ENCODE measurements around the gene FBXO30.

Gene FBXO30

GRCh38 chr6:145787688-145788087 lies 26.9 kb downstream of the FBXO30 start:
- H3K27me3 ChIP-seq (ENCODE audit: control insufficient read depth, insufficient read depth, low read length): no peaks in the 10 kb centered on the region
- no peaks in the 10 kb centered on the region for H3K4me1 ChIP-seq (ENCODE audit: control insufficient read depth, insufficient read depth, low read length)
- no peak overlapping the region for H3K4me3 ChIP-seq (ENCODE audit: low read depth, low read length)
- peaks cover 4% of the 10 kb centered on the region for H3K9me3 ChIP-seq (ENCODE audit: control insufficient read depth, insufficient read depth, low read length)
- H3K36me3 ChIP-seq (ENCODE audit: control insufficient read depth, insufficient read depth, low read length): peaks cover 2% of the 10 kb centered on the region
- H3K9ac ChIP-seq (ENCODE audit: low read depth, low read length): no peak overlapping the region

- Histone ChIP-seq H3K36me3 (ENCODE audit: control insufficient read depth, insufficient read depth, low read length) (no peaks in the 10 kb centered on the region), H3K27me3 (ENCODE audit: control insufficient read depth, insufficient read depth, low read length) (no peaks in the 10 kb centered on the region), H3K9ac (ENCODE audit: low read depth, low read length) (no peak overlapping the region), H3K4me1 (ENCODE audit: control insufficient read depth, insufficient read depth, low read length) (no peaks in the 10 kb centered on the region), H3K9me3 (ENCODE audit: control insufficient read depth, insufficient read depth, low read length) (no peaks in the 10 kb centered on the region), H3K4me3 (ENCODE audit: low read depth, low read length) (no peak overlapping the region)
Observed at GRCh38 chr6:145784683-145785082, 29.9 kb downstream of the FBXO30 start.

- Histone ChIP-seq H3K4me3 (ENCODE audit: low read depth, low read length) (no peak overlapping the region), H3K9ac (ENCODE audit: low read depth, low read length) (no peak overlapping the region), H3K27me3 (ENCODE audit: control insufficient read depth, insufficient read depth, low read length) (no peaks in the 10 kb centered on the region), H3K4me1 (ENCODE audit: control insufficient read depth, insufficient read depth, low read length) (no peaks in the 10 kb centered on the region), H3K36me3 (ENCODE audit: control insufficient read depth, insufficient read depth, low read length) (no peaks in the 10 kb centered on the region), H3K9me3 (ENCODE audit: control insufficient read depth, insufficient read depth, low read length) (no peaks in the 10 kb centered on the region)
Observed at GRCh38 chr6:145783796-145784195, 30.8 kb downstream of the FBXO30 start.

GRCh38 chr6:145772846-145773245 lies 41.7 kb downstream of the FBXO30 start:
- no peaks in the 10 kb centered on the region for H3K27me3 ChIP-seq (ENCODE audit: control insufficient read depth, insufficient read depth, low read length)
- no peaks in the 10 kb centered on the region for H3K9me3 ChIP-seq (ENCODE audit: control insufficient read depth, insufficient read depth, low read length)
- no peaks in the 10 kb centered on the region for H3K36me3 ChIP-seq (ENCODE audit: control insufficient read depth, insufficient read depth, low read length)
- no peak overlapping the region for H3K9ac ChIP-seq (ENCODE audit: low read depth, low read length)
- H3K4me3 ChIP-seq (ENCODE audit: low read depth, low read length): no peak overlapping the region
- H3K4me1 ChIP-seq (ENCODE audit: control insufficient read depth, insufficient read depth, low read length): no peaks in the 10 kb centered on the region

- no peaks in the 10 kb centered on the region for H3K36me3 ChIP-seq (ENCODE audit: control insufficient read depth, insufficient read depth, low read length)
- no peak overlapping the region for H3K9ac ChIP-seq (ENCODE audit: low read depth, low read length)
- H3K4me3 ChIP-seq (ENCODE audit: low read depth, low read length): no peak overlapping the region
- H3K9me3 ChIP-seq (ENCODE audit: control insufficient read depth, insufficient read depth, low read length): no peaks in the 10 kb centered on the region
- no peaks in the 10 kb centered on the region for H3K4me1 ChIP-seq (ENCODE audit: control insufficient read depth, insufficient read depth, low read length)
- no peaks in the 10 kb centered on the region for H3K27me3 ChIP-seq (ENCODE audit: control insufficient read depth, insufficient read depth, low read length)
Observed at GRCh38 chr6:145765449-145765848, 49.1 kb downstream of the FBXO30 start.

GRCh38 chr6:145763742-145764141 lies 50.9 kb downstream of the FBXO30 start:
- Histone ChIP-seq H3K27me3 (ENCODE audit: control insufficient read depth, insufficient read depth, low read length) (no peaks in the 10 kb centered on the region), H3K9me3 (ENCODE audit: control insufficient read depth, insufficient read depth, low read length) (no peaks in the 10 kb centered on the region), H3K4me1 (ENCODE audit: control insufficient read depth, insufficient read depth, low read length) (no peaks in the 10 kb centered on the region), H3K4me3 (ENCODE audit: low read depth, low read length) (no peak overlapping the region), H3K36me3 (ENCODE audit: control insufficient read depth, insufficient read depth, low read length) (no peaks in the 10 kb centered on the region), H3K9ac (ENCODE audit: low read depth, low read length) (no peak overlapping the region)

GRCh38 chr6:145761584-145761983 lies 53.0 kb downstream of the FBXO30 start:
- no peaks in the 10 kb centered on the region for H3K27me3 ChIP-seq (ENCODE audit: control insufficient read depth, insufficient read depth, low read length)
- no peaks in the 10 kb centered on the region for H3K9me3 ChIP-seq (ENCODE audit: control insufficient read depth, insufficient read depth, low read length)
- H3K9ac ChIP-seq (ENCODE audit: low read depth, low read length): no peak overlapping the region
- no peak overlapping the region for H3K4me3 ChIP-seq (ENCODE audit: low read depth, low read length)
- no peaks in the 10 kb centered on the region for H3K36me3 ChIP-seq (ENCODE audit: control insufficient read depth, insufficient read depth, low read length)
- H3K4me1 ChIP-seq (ENCODE audit: control insufficient read depth, insufficient read depth, low read length): no peaks in the 10 kb centered on the region

GRCh38 chr6:145758113-145758512 lies 56.5 kb downstream of the FBXO30 start:
- Histone ChIP-seq H3K36me3 (ENCODE audit: control insufficient read depth, insufficient read depth, low read length) (no peaks in the 10 kb centered on the region), H3K4me3 (ENCODE audit: low read depth, low read length) (no peak overlapping the region), H3K9me3 (ENCODE audit: control insufficient read depth, insufficient read depth, low read length) (no peaks in the 10 kb centered on the region), H3K9ac (ENCODE audit: low read depth, low read length) (no peak overlapping the region), H3K27me3 (ENCODE audit: control insufficient read depth, insufficient read depth, low read length) (no peaks in the 10 kb centered on the region), H3K4me1 (ENCODE audit: control insufficient read depth, insufficient read depth, low read length) (no peaks in the 10 kb centered on the region)

GRCh38 chr6:145756170-145756662 lies 58.4 kb downstream of the FBXO30 start:
- Histone ChIP-seq H3K36me3 (ENCODE audit: control insufficient read depth, insufficient read depth, low read length) (no peaks in the 10 kb centered on the region), H3K27me3 (ENCODE audit: control insufficient read depth, insufficient read depth, low read length) (no peaks in the 10 kb centered on the region), H3K4me1 (ENCODE audit: control insufficient read depth, insufficient read depth, low read length) (no peaks in the 10 kb centered on the region), H3K9me3 (ENCODE audit: control insufficient read depth, insufficient read depth, low read length) (no peaks in the 10 kb centered on the region), H3K4me3 (ENCODE audit: low read depth, low read length) (no peak overlapping the region), H3K9ac (ENCODE audit: low read depth, low read length) (no peak overlapping the region)

GRCh38 chr6:145755682-145756081 lies 58.9 kb downstream of the FBXO30 start:
- Histone ChIP-seq H3K36me3 (ENCODE audit: control insufficient read depth, insufficient read depth, low read length) (no peaks in the 10 kb centered on the region), H3K27me3 (ENCODE audit: control insufficient read depth, insufficient read depth, low read length) (no peaks in the 10 kb centered on the region), H3K9me3 (ENCODE audit: control insufficient read depth, insufficient read depth, low read length) (no peaks in the 10 kb centered on the region), H3K9ac (ENCODE audit: low read depth, low read length) (no peak overlapping the region), H3K4me1 (ENCODE audit: control insufficient read depth, insufficient read depth, low read length) (no peaks in the 10 kb centered on the region), H3K4me3 (ENCODE audit: low read depth, low read length) (no peak overlapping the region)

GRCh38 chr6:145752638-145753037 lies 62.0 kb downstream of the FBXO30 start:
- no peaks in the 10 kb centered on the region for H3K36me3 ChIP-seq (ENCODE audit: control insufficient read depth, insufficient read depth, low read length)
- no peaks in the 10 kb centered on the region for H3K4me1 ChIP-seq (ENCODE audit: control insufficient read depth, insufficient read depth, low read length)
- H3K9me3 ChIP-seq (ENCODE audit: control insufficient read depth, insufficient read depth, low read length): no peaks in the 10 kb centered on the region
- H3K4me3 ChIP-seq (ENCODE audit: low read depth, low read length): no peak overlapping the region
- H3K9ac ChIP-seq (ENCODE audit: low read depth, low read length): no peak overlapping the region
- no peaks in the 10 kb centered on the region for H3K27me3 ChIP-seq (ENCODE audit: control insufficient read depth, insufficient read depth, low read length)

- no peaks in the 10 kb centered on the region for H3K9me3 ChIP-seq (ENCODE audit: control insufficient read depth, insufficient read depth, low read length)
- no peak overlapping the region for H3K4me3 ChIP-seq (ENCODE audit: low read depth, low read length)
- H3K9ac ChIP-seq (ENCODE audit: low read depth, low read length): no peak overlapping the region
- no peaks in the 10 kb centered on the region for H3K27me3 ChIP-seq (ENCODE audit: control insufficient read depth, insufficient read depth, low read length)
- no peaks in the 10 kb centered on the region for H3K36me3 ChIP-seq (ENCODE audit: control insufficient read depth, insufficient read depth, low read length)
- H3K4me1 ChIP-seq (ENCODE audit: control insufficient read depth, insufficient read depth, low read length): no peaks in the 10 kb centered on the region
Observed at GRCh38 chr6:145749632-145750031, 65.0 kb downstream of the FBXO30 start.

GRCh38 chr6:145745861-145746260 lies 68.7 kb downstream of the FBXO30 start:
- Histone ChIP-seq H3K9me3 (ENCODE audit: control insufficient read depth, insufficient read depth, low read length) (no peaks in the 10 kb centered on the region), H3K4me1 (ENCODE audit: control insufficient read depth, insufficient read depth, low read length) (no peaks in the 10 kb centered on the region), H3K36me3 (ENCODE audit: control insufficient read depth, insufficient read depth, low read length) (no peaks in the 10 kb centered on the region), H3K4me3 (ENCODE audit: low read depth, low read length) (no peak overlapping the region), H3K27me3 (ENCODE audit: control insufficient read depth, insufficient read depth, low read length) (no peaks in the 10 kb centered on the region), H3K9ac (ENCODE audit: low read depth, low read length) (no peak overlapping the region)
